ENCODE data around the gene RPS26.
"Not testable (repeated sequence)": the region's sequence is repeated elsewhere in the genome, so short reads cannot be mapped to it uniquely, and the experiment has no call there.

Gene RPS26

GRCh38 chr12:56040151-56040550, 1.6 kb upstream of the RPS26 start:
- no peak overlapping the region for H3K4me3 ChIP-seq (ENCODE audit: low read depth, low read length)
- DNase-seq (ENCODE audit: low read depth): no peak
- TF ChIP-seq CTCF (IDR thresholded peaks at IDR 0.05; ENCODE audit: low read depth, low read length, missing control alignments): no peak

GRCh38 chr12:56040963-56041551, 661 bp upstream of the RPS26 start:
- no peak for TF ChIP-seq CTCF (IDR thresholded peaks at IDR 0.05; ENCODE audit: low read depth, low read length, missing control alignments)
- no peak for DNase-seq (ENCODE audit: low read depth)
- H3K4me3 ChIP-seq (ENCODE audit: low read depth, low read length): peak overlapping the region; percentile 92

- DNase-seq (ENCODE audit: low read depth): not testable (repeated sequence)
- peak overlapping the region; percentile 92 for H3K4me3 ChIP-seq (ENCODE audit: low read depth, low read length)
Measured at GRCh38 chr12:56042430-56042813, 704 bp downstream of the RPS26 start.

GRCh38 chr12:56042843-56043242, 1.1 kb downstream of the RPS26 start:
- no peak for DNase-seq (ENCODE audit: low read depth)
- H3K4me3 ChIP-seq (ENCODE audit: low read depth, low read length): peak overlapping the region; percentile 92
- no peak for TF ChIP-seq CTCF (IDR thresholded peaks at IDR 0.05; ENCODE audit: low read depth, low read length, missing control alignments)

- no peak for DNase-seq (ENCODE audit: low read depth)
- no peak for TF ChIP-seq CTCF (IDR thresholded peaks at IDR 0.05; ENCODE audit: low read depth, low read length, missing control alignments)
Measured at GRCh38 chr12:56046027-56046780, 4.5 kb downstream of the RPS26 start.

GRCh38 chr12:56053407-56053893, 11.7 kb downstream of the RPS26 start:
- no peak overlapping the region for H3K4me3 ChIP-seq (ENCODE audit: low read depth, low read length)
- DNase-seq (ENCODE audit: low read depth): no peak
- no peak for TF ChIP-seq CTCF (IDR thresholded peaks at IDR 0.05; ENCODE audit: low read depth, low read length, missing control alignments)

More at GRCh38 chr12:56046027-56046780, 4.5 kb downstream of the RPS26 start:
- no peak overlapping the region for H3K4me3 ChIP-seq (ENCODE audit: low read depth, low read length)

- not testable (repeated sequence) for DNase-seq (ENCODE audit: low read depth); H3K4me3 ChIP-seq (ENCODE audit: low read depth, low read length)
Measured at GRCh38 chr12:56059964-56060363, 18.2 kb downstream of the RPS26 start.

GRCh38 chr12:56061982-56062381, 20.3 kb downstream of the RPS26 start:
- TF ChIP-seq CTCF (IDR thresholded peaks at IDR 0.05; ENCODE audit: low read depth, low read length, missing control alignments): no peak
- no peak overlapping the region for H3K4me3 ChIP-seq (ENCODE audit: low read depth, low read length)
- DNase-seq (ENCODE audit: low read depth): no peak

Data from GM12864 (cell line).